Hepatocyte (in vitro differentiated cells): Measurements from ENCODE around the gene FAM83F. TPM values are rescaled to one million over a fixed set of nuclear protein-coding genes. Genes with fewer than 3 reads are reported as not detected.

Source experiments
- DNase-seq: peaks from one replicate; pipeline ENCODE4 v3.0.0-alpha.2; 2016; ENCODE audit warnings: low spot score
- H2AFZ ChIP-seq: fragments of 200-600 bp; sonication (generic); 2 replicates; pipeline ENCODE4 v1.6.0; 2016; ENCODE audit warnings: antibody characterized with exemption, mild to moderate bottlenecking
- H3K27ac ChIP-seq: fragments of 200-600 bp; sonication (generic); 2 replicates; pipeline ENCODE4 v1.5.1; 2016; ENCODE audit warnings: mild to moderate bottlenecking
- H3K27me3 ChIP-seq: fragments of 200-600 bp; sonication (generic); 2 replicates; pipeline ENCODE4 v1.6.1; 2016
- H3K36me3 ChIP-seq: fragments of 200-600 bp; sonication (generic); replicated peaks from 2 replicates; pipeline ENCODE4 v1.5.1; 2016; ENCODE audit warnings: low read depth; ENCODE audit not compliant: insufficient read depth
- H3K4me1 ChIP-seq: fragments of 200-600 bp; sonication (generic); 2 replicates; pipeline ENCODE4 v1.5.1; 2016; ENCODE audit warnings: mild to moderate bottlenecking, moderate library complexity; ENCODE audit not compliant: insufficient read depth
- H3K4me2 ChIP-seq: fragments of 200-600 bp; sonication (generic); 2 replicates; pipeline ENCODE4 v1.6.0; 2016
- H3K4me3 ChIP-seq: fragments of 200-600 bp; sonication (generic); 2 replicates; pipeline ENCODE4 v1.5.1; 2016; ENCODE audit warnings: mild to moderate bottlenecking
- H3K79me2 ChIP-seq: fragments of 200-600 bp; sonication (generic); 2 replicates; pipeline ENCODE4 v1.6.0; 2017; ENCODE audit warnings: mild to moderate bottlenecking
- H3K9me2 ChIP-seq: fragments of 200-600 bp; sonication (generic); replicated peaks from 2 replicates; pipeline ENCODE4 v1.6.0; 2017; ENCODE audit warnings: mild to moderate bottlenecking; ENCODE audit not compliant: insufficient read depth
- H3K9me3 ChIP-seq: fragments of 200-600 bp; sonication (generic); 2 replicates; pipeline ENCODE4 v1.5.1; 2016; ENCODE audit warnings: low read depth, mild to moderate bottlenecking
- H4K20me1 ChIP-seq: fragments of 200-600 bp; sonication (generic); 2 replicates; pipeline ENCODE4 v1.6.0; 2016; ENCODE audit warnings: mild to moderate bottlenecking; ENCODE audit not compliant: insufficient read depth, poor library complexity, severe bottlenecking
- CTCF ChIP-seq: fragments of 200-600 bp; sonication (generic); IDR thresholded peaks from 2 replicates; pipeline ENCODE4 v1.5.1; 2016; ENCODE audit warnings: antibody characterized with exemption, mild to moderate bottlenecking; ENCODE audit not compliant: poor library complexity
- EZH2 ChIP-seq: fragments of 200-600 bp; sonication (generic); IDR thresholded peaks from 2 replicates; pipeline ENCODE4 v1.6.1; 2016; ENCODE audit warnings: antibody characterized with exemption, mild to moderate bottlenecking, borderline replicate concordance
- EZH2phosphoT487 ChIP-seq: fragments of 200-600 bp; sonication (generic); IDR thresholded peaks from one replicate; pipeline ENCODE4 v1.6.1; 2018; ENCODE audit warnings: antibody characterized with exemption, mild to moderate bottlenecking, low read depth, moderate library complexity; ENCODE audit not compliant: unreplicated experiment, severe bottlenecking
- WGBS: methylation state at CpG from one replicate; pipeline ENCODE4 v1.1.6; 2016; ENCODE audit warnings: low lambda C conversion rate; ENCODE audit errors: missing lambda C conversion rate; 5-methylcytosine and 5-hydroxymethylcytosine counted together
- polyA plus RNA-seq: library from polyadenylated mRNA; unstranded; fragments of >200 nt; fragmentation: Nextera tagmentation; extraction: Ambion mirVana; gene quantifications from 2 replicates; pipeline ENCODE4 v1.2.1, GENCODE V29; 2016
- total RNA-seq: library from RNA; depleted of rRNA; stranded (reverse); fragments of >200 nt; gene quantifications from 2 replicates; pipeline ENCODE4 v1.2.3, GENCODE V29; 2014

FAM83F gene
- total and polyA plus RNA-seq, 2 experiments from 2014 or later = 10.8 to 12.8 TPM

- Histone ChIP-seq H3K4me2 (no peak overlapping the region), H4K20me1 (no peaks in the 10 kb centered on the region), H2AFZ (no peak overlapping the region), H3K9me2 (no peaks in the 10 kb centered on the region), H3K36me3 (no peaks in the 10 kb centered on the region), H3K4me1 (peaks cover 23% of the 10 kb centered on the region), H3K4me3 (no peak overlapping the region), H3K79me2 (peaks cover 19% of the 10 kb centered on the region), H3K27ac (no peak overlapping the region), H3K9me3 (no peaks in the 10 kb centered on the region), H3K27me3 (no peaks in the 10 kb centered on the region)
- no peak for DNase-seq
- no peak for TF ChIP-seq EZH2phosphoT487
- TF ChIP-seq CTCF = no peak
- WGBS = 93% methylated on average over 6 of the region's 6 CpGs
Observed at GRCh38 chr22:40018051-40018450, 23.3 kb downstream of the FAM83F start.

- Histone ChIP-seq H3K4me2 (no peak overlapping the region), H3K27me3 (no peaks in the 10 kb centered on the region), H3K9me2 (no peaks in the 10 kb centered on the region), H3K27ac (no peak overlapping the region), H3K4me1 (peaks cover 23% of the 10 kb centered on the region), H3K79me2 (peaks cover 12% of the 10 kb centered on the region), H3K36me3 (no peaks in the 10 kb centered on the region), H3K9me3 (no peaks in the 10 kb centered on the region), H4K20me1 (no peaks in the 10 kb centered on the region), H3K4me3 (no peak overlapping the region), H2AFZ (no peak overlapping the region)
- DNase-seq = no peak
- TF ChIP-seq EZH2 (no peak), CTCF (no peak), EZH2phosphoT487 (no peak)
- WGBS = 92% methylated on average over 9 of the region's 9 CpGs
Observed at GRCh38 chr22:40019100-40019499, 24.3 kb downstream of the FAM83F start.

GRCh38 chr22:40020956-40021355, 26.2 kb downstream of the FAM83F start:
- H3K4me3 ChIP-seq = no peak overlapping the region
- no peaks in the 10 kb centered on the region for H3K27me3 ChIP-seq
- H3K79me2 ChIP-seq = peaks cover 12% of the 10 kb centered on the region
- H3K4me1 ChIP-seq = peaks cover 8% of the 10 kb centered on the region
- H4K20me1 ChIP-seq = no peaks in the 10 kb centered on the region
- no peak overlapping the region for H3K27ac ChIP-seq
- no peaks in the 10 kb centered on the region for H3K9me3 ChIP-seq
- no peak for TF ChIP-seq EZH2
- TF ChIP-seq EZH2phosphoT487 = no peak
- no peak for TF ChIP-seq CTCF
- WGBS = 93% methylated on average over 5 of the region's 7 CpGs
- no peaks in the 10 kb centered on the region for H3K9me2 ChIP-seq
- no peak overlapping the region for H2AFZ ChIP-seq
- no peak for DNase-seq
- H3K36me3 ChIP-seq = no peaks in the 10 kb centered on the region
- no peak overlapping the region for H3K4me2 ChIP-seq

- no peaks in the 10 kb centered on the region for H3K9me2 ChIP-seq
- H3K27me3 ChIP-seq = no peaks in the 10 kb centered on the region
- 93% methylated on average over 28 of the region's 34 CpGs for WGBS
- no peak overlapping the region for H2AFZ ChIP-seq
- peaks cover 9% of the 10 kb centered on the region for H3K79me2 ChIP-seq
- no peaks in the 10 kb centered on the region for H4K20me1 ChIP-seq
- TF ChIP-seq CTCF = no peak
- no peak for TF ChIP-seq EZH2
- TF ChIP-seq EZH2phosphoT487 = no peak
- no peak overlapping the region for H3K27ac ChIP-seq
- H3K4me2 ChIP-seq = no peak overlapping the region
- peaks cover 8% of the 10 kb centered on the region for H3K4me1 ChIP-seq
- no peaks in the 10 kb centered on the region for H3K9me3 ChIP-seq
- no peaks in the 10 kb centered on the region for H3K36me3 ChIP-seq
- no peak for DNase-seq
- no peak overlapping the region for H3K4me3 ChIP-seq
Observed at GRCh38 chr22:40021401-40022000, 26.7 kb downstream of the FAM83F start.
